KMS-11 (cell line): ENCODE data around the gene DNAAF3.

ENCODE experiments used
- H2AFZ ChIP-seq: fragments of 200-600 bp; sonication (generic); 2 replicates; pipeline ENCODE4 v1.6.1; 2016; ENCODE audit warnings: antibody characterized with exemption, mixed run types, low read depth
- H3K27ac ChIP-seq: fragments of 200-600 bp; sonication (generic); 2 replicates; pipeline ENCODE4 v1.6.1; 2016; ENCODE audit warnings: mild to moderate bottlenecking, mixed run types
- H3K27me3 ChIP-seq: fragments of 200-600 bp; sonication (generic); 2 replicates; pipeline ENCODE4 v1.6.1; 2017; ENCODE audit warnings: mild to moderate bottlenecking, low read depth, mixed run types, moderate library complexity; ENCODE audit not compliant: insufficient read depth
- H3K36me3 ChIP-seq: fragments of 200-600 bp; sonication (generic); 2 replicates; pipeline ENCODE4 v1.6.1; 2017; ENCODE audit warnings: mild to moderate bottlenecking, mixed run types; ENCODE audit not compliant: insufficient read depth
- H3K4me1 ChIP-seq: fragments of 200-600 bp; sonication (generic); 2 replicates; pipeline ENCODE4 v1.6.1; 2016; ENCODE audit warnings: mild to moderate bottlenecking, low read depth, mixed run types; ENCODE audit not compliant: poor library complexity, severe bottlenecking
- H3K4me2 ChIP-seq: fragments of 200-600 bp; sonication (generic); 2 replicates; pipeline ENCODE4 v1.7.0; 2016; ENCODE audit warnings: mild to moderate bottlenecking, mixed run types
- H3K4me3 ChIP-seq: fragments of 200-600 bp; sonication (generic); IDR thresholded peaks from 2 replicates; pipeline ENCODE4 v1.6.1; 2017; ENCODE audit warnings: low read depth, low read length, mixed read lengths; ENCODE audit not compliant: insufficient read depth
- H3K79me2 ChIP-seq: fragments of 200-600 bp; sonication (generic); 2 replicates; pipeline ENCODE4 v1.6.1; 2016; ENCODE audit warnings: low read depth, mixed run types; ENCODE audit not compliant: insufficient read depth
- H3K9ac ChIP-seq: fragments of 200-600 bp; sonication (generic); 2 replicates; pipeline ENCODE4 v1.6.1; 2016; ENCODE audit warnings: mild to moderate bottlenecking, mixed run types
- H4K20me1 ChIP-seq: fragments of 200-600 bp; sonication (generic); 2 replicates; pipeline ENCODE4 v1.6.1; 2016; ENCODE audit warnings: mild to moderate bottlenecking, mixed run types; ENCODE audit not compliant: insufficient read depth
- TF ChIP-seq, protein P1 (sequence below): fragments of 200-600 bp; sonication (generic); conservative IDR thresholded peaks from 2 replicates; pipeline ENCODE4 v1.6.1; 2017; ENCODE audit warnings: low read depth, mild to moderate bottlenecking, antibody characterized with exemption, low read length, moderate library complexity, mixed read lengths

DNAAF3 gene

DNA sequence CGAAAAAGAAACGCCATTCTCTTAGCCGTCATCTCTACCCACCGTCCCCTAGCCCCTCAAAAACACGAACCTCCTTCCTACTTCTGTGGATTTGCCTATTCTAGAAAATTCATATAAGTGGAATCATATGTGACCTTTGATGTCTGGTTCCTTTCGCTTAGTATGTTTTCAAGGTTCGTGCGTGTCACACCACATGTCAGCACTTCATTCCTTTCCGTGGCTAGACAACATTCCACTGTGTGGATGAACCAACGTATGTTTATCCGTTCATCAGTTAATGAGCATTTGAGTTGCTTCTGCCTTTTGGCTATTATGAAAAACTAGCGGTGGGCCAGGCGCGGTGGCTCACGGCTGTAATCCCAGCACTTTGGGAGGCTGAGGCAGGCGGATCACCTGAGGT is 35.0 kb downstream of the DNAAF3 start:
- H3K4me1 ChIP-seq = no peaks in the 10 kb centered on the region
- H3K36me3 ChIP-seq = no peaks in the 10 kb centered on the region
- no peak overlapping the region for H3K4me3 ChIP-seq
- H3K9ac ChIP-seq = no peak overlapping the region
- peaks cover 93% of the 10 kb centered on the region for H3K27me3 ChIP-seq
- no peaks in the 10 kb centered on the region for H3K79me2 ChIP-seq
- TF ChIP-seq, protein P1, sequence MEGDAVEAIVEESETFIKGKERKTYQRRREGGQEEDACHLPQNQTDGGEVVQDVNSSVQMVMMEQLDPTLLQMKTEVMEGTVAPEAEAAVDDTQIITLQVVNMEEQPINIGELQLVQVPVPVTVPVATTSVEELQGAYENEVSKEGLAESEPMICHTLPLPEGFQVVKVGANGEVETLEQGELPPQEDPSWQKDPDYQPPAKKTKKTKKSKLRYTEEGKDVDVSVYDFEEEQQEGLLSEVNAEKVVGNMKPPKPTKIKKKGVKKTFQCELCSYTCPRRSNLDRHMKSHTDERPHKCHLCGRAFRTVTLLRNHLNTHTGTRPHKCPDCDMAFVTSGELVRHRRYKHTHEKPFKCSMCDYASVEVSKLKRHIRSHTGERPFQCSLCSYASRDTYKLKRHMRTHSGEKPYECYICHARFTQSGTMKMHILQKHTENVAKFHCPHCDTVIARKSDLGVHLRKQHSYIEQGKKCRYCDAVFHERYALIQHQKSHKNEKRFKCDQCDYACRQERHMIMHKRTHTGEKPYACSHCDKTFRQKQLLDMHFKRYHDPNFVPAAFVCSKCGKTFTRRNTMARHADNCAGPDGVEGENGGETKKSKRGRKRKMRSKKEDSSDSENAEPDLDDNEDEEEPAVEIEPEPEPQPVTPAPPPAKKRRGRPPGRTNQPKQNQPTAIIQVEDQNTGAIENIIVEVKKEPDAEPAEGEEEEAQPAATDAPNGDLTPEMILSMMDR = no peak
- H4K20me1 ChIP-seq = no peaks in the 10 kb centered on the region
- H2AFZ ChIP-seq = no peak overlapping the region
- no peak overlapping the region for H3K27ac ChIP-seq
- no peak overlapping the region for H3K4me2 ChIP-seq

DNA sequence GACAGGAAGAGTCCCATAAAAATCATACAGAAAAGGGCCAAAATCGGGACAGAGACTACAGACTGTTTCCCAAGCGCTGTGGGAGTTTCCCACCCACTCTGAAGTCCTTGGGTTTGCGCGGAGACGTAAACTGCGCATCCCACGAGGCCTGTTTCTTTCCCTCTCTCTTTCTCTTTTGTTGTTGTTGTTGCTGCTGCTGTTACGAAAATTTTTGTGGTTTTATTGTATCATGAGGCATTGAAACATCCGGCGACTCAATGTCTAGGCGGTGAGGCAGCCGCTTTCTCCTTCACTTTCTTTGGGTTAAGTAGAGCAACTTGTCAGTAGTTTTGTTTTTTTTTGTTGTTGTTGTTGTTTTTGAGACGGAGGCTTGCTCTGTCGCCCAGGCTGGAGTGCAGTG is 47.4 kb downstream of the DNAAF3 start:
- Histone ChIP-seq H2AFZ (no peak overlapping the region), H3K9ac (no peak overlapping the region)

DNA sequence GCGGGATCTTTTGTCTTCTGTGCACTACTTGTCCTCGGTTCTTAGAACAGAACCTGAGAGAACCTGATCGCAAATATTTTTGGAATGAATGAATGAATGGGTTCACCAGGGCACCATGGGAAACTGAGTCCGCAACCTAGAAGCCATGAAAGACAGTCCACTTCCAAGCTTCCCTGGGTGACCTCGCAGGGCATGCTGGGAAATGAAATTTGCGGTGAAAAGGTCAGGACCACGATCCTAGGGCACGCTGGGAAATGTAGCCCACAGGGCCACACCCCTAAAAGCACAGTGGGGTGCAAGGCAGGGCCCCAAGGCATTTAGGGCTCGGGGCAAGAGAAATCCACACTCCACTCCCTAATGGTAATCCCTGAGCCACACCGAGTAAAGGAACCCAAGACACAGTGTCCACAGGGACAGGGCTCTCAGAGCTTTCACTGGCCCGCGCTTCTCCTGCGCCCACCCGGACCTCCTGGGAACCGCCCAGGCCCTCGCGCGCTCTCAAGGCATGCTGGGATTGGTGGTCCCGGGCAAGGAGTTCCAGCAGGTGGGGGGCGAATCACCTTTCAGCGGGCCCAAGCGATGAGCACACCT is 47.9 kb downstream of the DNAAF3 start:
- no peaks in the 10 kb centered on the region for H3K36me3 ChIP-seq
- H3K4me1 ChIP-seq = peaks cover 10% of the 10 kb centered on the region
- peaks cover 33% of the 10 kb centered on the region for H3K27me3 ChIP-seq
- H3K9ac ChIP-seq = no peak overlapping the region; the same call in 1 of the 2 replicates
- H3K4me3 ChIP-seq = no peak overlapping the region
- peak overlapping the region; percentile 77 for H2AFZ ChIP-seq
- peak overlapping the region; percentile 39 for H3K4me2 ChIP-seq
- TF ChIP-seq, protein P1 = no peak
- H3K27ac ChIP-seq = no peak overlapping the region
- peaks cover 34% of the 10 kb centered on the region for H3K79me2 ChIP-seq
- no peaks in the 10 kb centered on the region for H4K20me1 ChIP-seq

More for the DNA sequence above, 47.4 kb downstream of the DNAAF3 start:
- Histone ChIP-seq H3K4me1 (peaks cover 10% of the 10 kb centered on the region), H3K27me3 (peaks cover 39% of the 10 kb centered on the region), H3K79me2 (peaks cover 30% of the 10 kb centered on the region), H3K4me2 (no peak overlapping the region), H3K27ac (no peak overlapping the region), H4K20me1 (no peaks in the 10 kb centered on the region), H3K4me3 (no peak overlapping the region), H3K36me3 (no peaks in the 10 kb centered on the region)
- TF ChIP-seq, protein P1 = no peak

DNA sequence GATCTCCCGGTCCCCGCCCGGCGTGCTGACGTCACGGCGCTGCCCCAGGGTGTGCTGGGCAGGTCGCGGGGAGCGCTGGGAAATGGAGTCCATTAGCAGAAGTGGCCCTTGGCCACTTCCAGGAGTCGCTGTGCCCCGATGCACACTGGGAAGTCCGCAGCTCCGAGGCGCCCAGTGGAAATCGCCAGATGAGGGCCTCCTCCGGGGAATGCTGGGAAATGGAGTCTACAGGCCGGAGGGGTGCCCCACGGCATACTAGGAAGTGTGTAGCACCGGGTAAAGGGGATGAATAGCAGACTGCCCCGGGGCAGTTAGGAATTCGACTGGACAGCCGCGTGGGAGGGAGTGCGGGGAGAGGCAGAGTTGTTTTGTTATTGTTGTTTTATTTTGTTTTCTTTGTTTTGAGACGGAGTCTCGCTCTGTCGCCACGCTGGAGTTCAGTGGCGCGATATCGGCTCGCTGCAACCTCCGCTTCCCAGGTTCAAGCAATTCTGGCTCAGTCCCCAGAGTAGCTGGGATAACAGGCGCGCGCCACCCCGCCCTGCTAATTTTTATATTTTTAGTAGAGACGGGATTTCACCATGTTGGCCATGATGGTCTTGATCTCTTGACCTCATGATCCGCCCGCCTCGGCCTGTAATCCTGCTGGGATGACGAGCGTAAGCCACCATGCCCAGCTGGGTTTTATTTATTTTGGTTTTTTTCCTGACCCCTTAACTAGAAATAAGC is 48.6 kb downstream of the DNAAF3 start:
- TF ChIP-seq, protein P1 = no peak
- H4K20me1 ChIP-seq = no peaks in the 10 kb centered on the region
- H3K27ac ChIP-seq = no peak overlapping the region
- H3K9ac ChIP-seq = no peak overlapping the region; the same call in 1 of the 2 replicates
- H3K4me2 ChIP-seq = peak overlapping the region; percentile 39
- H2AFZ ChIP-seq = peak overlapping the region; percentile 77
- no peaks in the 10 kb centered on the region for H3K36me3 ChIP-seq
- peaks cover 40% of the 10 kb centered on the region for H3K79me2 ChIP-seq
- peaks cover 26% of the 10 kb centered on the region for H3K27me3 ChIP-seq
- peaks cover 10% of the 10 kb centered on the region for H3K4me1 ChIP-seq
- H3K4me3 ChIP-seq = no peak overlapping the region
